Body of pancreas (tissue), 4 donors: ENCODE data around the gene ERO1B. TPM values are rescaled to one million over a fixed set of nuclear protein-coding genes. Genes with fewer than 3 reads are reported as not detected.

Experiments
- ATAC-seq: fragments of 150-250 bp; one replicate; pipeline ENCODE4 v1.9.1; 2016
- DNase-seq, 4 donors: peaks; one replicate each; pipeline ENCODE4 v3.0.0-alpha.2; 2019
- H3K27ac ChIP-seq, 4 donors: fragments of 200-600 bp; sonication (generic); 1 replicate in 3 of 4; 2 replicates in 1 of 4; pipeline versions ENCODE4 v1.5.1 to v1.6.1; 2016 to 2019; ENCODE audit warnings: mild to moderate bottlenecking in 1 of 4, mixed read lengths in 1 of 4, moderate library complexity in 1 of 4
- H3K27me3 ChIP-seq, 2 donors: fragments of 200-600 bp; sonication (generic); one replicate each; pipeline ENCODE4 v1.6.0; 2016; ENCODE audit warnings: mild to moderate bottlenecking in 1 of 2
- H3K36me3 ChIP-seq, 2 donors: fragments of 200-600 bp; sonication (generic); replicated peaks in 1 of 2; 2 replicates each; pipeline ENCODE4 v1.5.1; 2016; ENCODE audit warnings: low read depth in 2 of 2; ENCODE audit not compliant: insufficient read depth in 1 of 2
- H3K4me1 ChIP-seq: fragments of 200-600 bp; sonication (generic); one replicate; pipeline ENCODE4 v1.6.0; 2016
- H3K4me3 ChIP-seq, 2 donors: fragments of 200-600 bp; sonication (generic); 1 replicate in 1 of 2; 2 replicates in 1 of 2; pipeline ENCODE4 v1.5.1; 2016 to 2019
- H3K9me3 ChIP-seq, 3 donors: fragments of 200-600 bp; sonication (generic); 1 replicate in 2 of 3; 2 replicates in 1 of 3; pipeline ENCODE4 v1.5.1; 2016
- CTCF ChIP-seq, 7 experiments: fragments of 450-650 bp in 4 of 7; fragments of 200-600 bp in 3 of 7; sonication (generic) in 3 of 7; IDR thresholded peaks; one replicate each; pipeline ENCODE4 v1.5.1; 2016 to 2019; ENCODE audit warnings: antibody characterized with exemption in 7 of 7
- POLR2A ChIP-seq, 3 donors: fragments of 450-650 bp; IDR thresholded peaks; one replicate each; pipeline ENCODE4 v1.6.1; 2016; ENCODE audit warnings: antibody characterized with exemption in 3 of 3, mild to moderate bottlenecking in 2 of 3
- WGBS, 2 donors: methylation state at CpG; one replicate each; pipeline ENCODE4 v1.1.5; 2017; 5-methylcytosine and 5-hydroxymethylcytosine counted together
- intact Hi-C: fragments of 100-400 bp; cut with DNase I; formaldehyde crosslinking; loops from one replicate; pipeline ENCODE4 v1.15.1; 2023
- total RNA-seq, 2 donors: library from RNA; depleted of rRNA; stranded (reverse); fragments of >200 nt; gene quantifications; one replicate each; pipeline ENCODE4 v1.1.0, GENCODE V29; 2016

The ERO1B gene
- total RNA-seq, 2 donors from 2014 or later = 136 to 489 TPM

DNA sequence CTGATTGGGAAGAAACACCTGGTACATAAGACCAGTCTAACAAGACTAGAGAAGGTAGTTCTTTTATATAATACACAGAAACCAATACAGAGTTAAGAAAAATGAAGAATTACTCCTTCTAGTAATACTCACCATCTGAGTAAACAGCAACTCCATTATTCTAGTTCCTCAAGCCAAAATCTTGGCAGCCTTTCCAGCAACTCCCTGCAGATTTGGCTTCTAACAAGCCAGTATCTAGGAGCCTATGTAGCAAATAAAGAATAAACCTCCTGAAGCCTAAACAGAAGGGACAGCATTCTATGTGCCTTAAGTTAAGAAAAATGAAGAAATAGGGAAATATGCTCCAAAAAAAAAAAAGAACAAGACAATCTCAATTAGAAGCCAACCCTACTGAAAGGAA is 24.5 kb downstream of the ERO1B start:
- Histone ChIP-seq H3K9me3 (peaks cover 0 to 13% (median 0%) of the 10 kb centered on the region in 3 donors), H3K36me3 (peaks cover 8 to 11% of the 10 kb centered on the region in 2 donors), H3K27ac (peak overlapping the region in 1 of 4 donors; percentile 25), H3K27me3 (no peaks in the 10 kb centered on the region), H3K4me1 (peaks cover 59% of the 10 kb centered on the region), H3K4me3 (peak overlapping the region in 1 of 2 donors; percentile 8)
- TF ChIP-seq CTCF (IDR thresholded peaks at IDR 0.05) (no peak), POLR2A (IDR thresholded peaks at IDR 0.05) (no peak)
- intact Hi-C loops = no loop called here
- ATAC-seq (no peak), DNase-seq (no peak)

- WGBS, 2 donors = 53 to 61% methylated on average over 4 of the region's 4 CpGs
- peak; percentile 6 for ATAC-seq
- intact Hi-C loops = no loop called here
These were observed 27.7 kb downstream of the ERO1B start for GRCh38 chr1:236253918-236254637.

GRCh38 chr1:236253119-236253518 is 28.6 kb downstream of the ERO1B start:
- 63 to 82% methylated on average over 1 of the region's 1 CpG for WGBS, 2 donors
- Histone ChIP-seq H3K27ac (no peak overlapping the region), H3K4me1 (peaks cover 49% of the 10 kb centered on the region), H3K27me3 (no peaks in the 10 kb centered on the region), H3K4me3 (no peak overlapping the region), H3K36me3 (peaks cover 7 to 8% of the 10 kb centered on the region in 2 donors), H3K9me3 (no peaks in the 10 kb centered on the region)
- DNase-seq (no peak), ATAC-seq (no peak)
- no peak for TF ChIP-seq CTCF (IDR thresholded peaks at IDR 0.05)
- no peak for TF ChIP-seq POLR2A (IDR thresholded peaks at IDR 0.05)
- intact Hi-C loops = no loop called here

More at GRCh38 chr1:236253918-236254637, 27.7 kb downstream of the ERO1B start:
- Histone ChIP-seq H3K36me3 (peaks cover 6 to 7% of the 10 kb centered on the region in 2 donors), H3K4me1 (peaks cover 49% of the 10 kb centered on the region), H3K27me3 (no peaks in the 10 kb centered on the region), H3K9me3 (no peaks in the 10 kb centered on the region), H3K4me3 (no peak overlapping the region), H3K27ac (peak overlapping the region in 1 of 4 donors; percentile 8)
- DNase-seq = no peak
- TF ChIP-seq POLR2A (IDR thresholded peaks at IDR 0.05) (no peak), CTCF (IDR thresholded peaks at IDR 0.05) (no peak)

- no peak for ATAC-seq
- H3K4me1 ChIP-seq = peaks cover 37% of the 10 kb centered on the region
These were observed 30.2 kb downstream of the ERO1B start for GRCh38 chr1:236251587-236251986.

More at GRCh38 chr1:236251587-236251986, 30.2 kb downstream of the ERO1B start:
- Histone ChIP-seq H3K27me3 (no peaks in the 10 kb centered on the region), H3K4me3 (no peak overlapping the region), H3K27ac (peak overlapping the region in 1 of 4 donors; percentile 34), H3K36me3 (peaks cover 7 to 9% of the 10 kb centered on the region in 2 donors), H3K9me3 (no peaks in the 10 kb centered on the region)
- DNase-seq = no peak
- no peak for TF ChIP-seq CTCF (IDR thresholded peaks at IDR 0.05)
- no peak for TF ChIP-seq POLR2A (IDR thresholded peaks at IDR 0.05)
- WGBS, 2 donors = 68 to 70% methylated on average over 1 of the region's 1 CpG
- intact Hi-C loops = no loop called here
